ENCODE results near the gene FLOT1.

The FLOT1 gene

DNA sequence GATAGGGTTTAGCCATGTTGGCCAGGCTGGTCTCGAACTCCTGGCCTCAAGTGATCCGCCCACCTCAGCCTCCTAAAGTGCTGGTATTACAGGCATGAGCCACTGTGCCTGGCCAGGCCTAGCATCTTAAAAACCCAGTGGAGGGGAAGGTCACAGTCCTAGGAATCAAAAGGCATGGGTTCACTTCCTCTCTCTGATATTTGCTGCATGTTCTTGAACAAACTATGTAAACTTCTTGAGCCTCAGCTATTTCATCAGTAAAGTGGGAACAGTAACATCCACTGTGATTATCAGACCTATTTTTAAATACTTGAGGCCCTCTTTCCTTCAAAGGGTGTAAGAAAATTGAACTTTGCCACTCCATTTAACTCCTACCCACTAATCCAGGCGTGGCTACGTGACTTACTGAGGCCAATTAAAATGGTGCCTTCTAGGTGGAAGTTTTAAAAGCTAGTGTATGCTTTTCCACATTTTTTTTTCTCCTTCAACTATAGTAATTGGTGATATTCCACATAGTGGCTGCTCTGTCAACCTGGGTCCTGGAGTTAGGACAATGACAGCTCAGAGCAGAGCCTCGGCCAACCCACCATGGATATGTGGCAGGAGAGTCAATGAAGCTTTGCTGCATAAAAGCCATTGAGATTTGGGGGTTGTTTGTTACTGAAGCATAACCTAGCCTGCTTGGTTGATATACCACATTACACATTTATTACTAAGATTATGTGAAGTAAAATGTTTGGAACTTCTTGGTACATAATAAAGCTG, 34.1 kb upstream of the FLOT1 start:
- CTCF ChIA-PET: interaction anchor here (0.8 to 1.5 kb wide), 5 partner anchors 10 to 46 kb away, joined by 3 to 5 read pairs (median 3); no protein-coding TSS in a partner anchor
- no peak for DNase-seq
- WGBS (ENCODE audit: insufficient coverage): 100% methylated on average over 3 of the region's 5 CpGs

GRCh38 chr6:30775104-30775503, 32.6 kb upstream of the FLOT1 start:
- ChIA-PET CTCF (interaction anchor here (1.5 kb wide), 1 partner anchor 8 kb away, joined by 5 read pairs; no protein-coding TSS in a partner anchor), POLR2A (no interaction called here)
- Histone ChIP-seq H3K4me1 (ENCODE audit: control extremely low read depth in 1 of 4, control insufficient read depth in 4 of 4, insufficient read depth in 4 of 4, low read length in 3 of 4) (peaks cover 0 to 24% (median 8%) of the 10 kb centered on the region in 4 experiments), H3K27me3 (replicated peaks in 2 of 5; ENCODE audit: control insufficient read depth in 4 of 5, insufficient read depth in 5 of 5, low read length in 4 of 5) (peaks cover 0 to 53% (median 11%) of the 10 kb centered on the region in 5 experiments), H3K4me3 (ENCODE audit: control insufficient read depth in 1 of 7, extremely low read depth in 1 of 7, insufficient read depth in 4 of 7, low read depth in 2 of 7, low read length in 6 of 7) (no peak overlapping the region), H3K36me3 (ENCODE audit: control insufficient read depth in 4 of 4, insufficient read depth in 4 of 4, low read length in 3 of 4) (no peaks in the 10 kb centered on the region), H3K27ac (ENCODE audit: insufficient read depth in 1 of 2, low read depth in 1 of 2, low read length in 2 of 2, poor library complexity in 1 of 2, severe bottlenecking in 2 of 2) (no peak overlapping the region), H3K9me3 (ENCODE audit: control extremely low read depth in 1 of 5, control insufficient read depth in 4 of 5, insufficient read depth in 2 of 5, low read depth in 1 of 5, low read length in 4 of 5) (no peaks in the 10 kb centered on the region)
- 100% methylated on average over 1 of the region's 2 CpGs for WGBS (ENCODE audit: insufficient coverage)
- no peak for DNase-seq

More for the DNA sequence above, 34.1 kb upstream of the FLOT1 start:
- Histone ChIP-seq H3K9me3 (ENCODE audit: control extremely low read depth in 1 of 5, control insufficient read depth in 4 of 5, insufficient read depth in 2 of 5, low read depth in 1 of 5, low read length in 4 of 5) (no peaks in the 10 kb centered on the region), H3K36me3 (ENCODE audit: control insufficient read depth in 4 of 4, insufficient read depth in 4 of 4, low read length in 3 of 4) (no peaks in the 10 kb centered on the region), H3K27ac (ENCODE audit: insufficient read depth in 1 of 2, low read depth in 1 of 2, low read length in 2 of 2, poor library complexity in 1 of 2, severe bottlenecking in 2 of 2) (no peak overlapping the region), H3K4me1 (ENCODE audit: control extremely low read depth in 1 of 4, control insufficient read depth in 4 of 4, insufficient read depth in 4 of 4, low read length in 3 of 4) (peaks cover 0 to 30% (median 21%) of the 10 kb centered on the region in 4 experiments), H3K27me3 (replicated peaks in 2 of 5; ENCODE audit: control insufficient read depth in 4 of 5, insufficient read depth in 5 of 5, low read length in 4 of 5) (peaks cover 0 to 57% (median 8%) of the 10 kb centered on the region in 5 experiments), H3K4me3 (ENCODE audit: control insufficient read depth in 1 of 7, extremely low read depth in 1 of 7, insufficient read depth in 4 of 7, low read depth in 2 of 7, low read length in 6 of 7) (no peak overlapping the region)
- POLR2A ChIA-PET: no interaction called here

GRCh38 chr6:30774701-30775100, 32.2 kb upstream of the FLOT1 start:
- no peak for DNase-seq
- peaks cover 0 to 49% (median 9%) of the 10 kb centered on the region in 5 experiments for H3K27me3 ChIP-seq (replicated peaks in 2 of 5; ENCODE audit: control insufficient read depth in 4 of 5, insufficient read depth in 5 of 5, low read length in 4 of 5)
- H3K27ac ChIP-seq (ENCODE audit: insufficient read depth in 1 of 2, low read depth in 1 of 2, low read length in 2 of 2, poor library complexity in 1 of 2, severe bottlenecking in 2 of 2): no peak overlapping the region
- POLR2A ChIA-PET: no interaction called here
- WGBS (ENCODE audit: insufficient coverage): 92% methylated on average over 5 of the region's 8 CpGs
- no peaks in the 10 kb centered on the region for H3K36me3 ChIP-seq (ENCODE audit: control insufficient read depth in 4 of 4, insufficient read depth in 4 of 4, low read length in 3 of 4)
- CTCF ChIA-PET: no interaction called here
- no peaks in the 10 kb centered on the region for H3K9me3 ChIP-seq (ENCODE audit: control extremely low read depth in 1 of 5, control insufficient read depth in 4 of 5, insufficient read depth in 2 of 5, low read depth in 1 of 5, low read length in 4 of 5)
- no peak overlapping the region for H3K4me3 ChIP-seq (ENCODE audit: control insufficient read depth in 1 of 7, extremely low read depth in 1 of 7, insufficient read depth in 4 of 7, low read depth in 2 of 7, low read length in 6 of 7)
- H3K4me1 ChIP-seq (ENCODE audit: control extremely low read depth in 1 of 4, control insufficient read depth in 4 of 4, insufficient read depth in 4 of 4, low read length in 3 of 4): peaks cover 3 to 28% (median 11%) of the 10 kb centered on the region in 4 experiments

GRCh38 chr6:30770592-30770991, 28.1 kb upstream of the FLOT1 start:
- CTCF ChIA-PET: interaction anchor here (0.8 to 1.6 kb wide), 3 partner anchors 9 to 44 kb away, joined by 3 to 4 read pairs (median 3); no protein-coding TSS in a partner anchor

GRCh38 chr6:30769853-30770524, 27.5 kb upstream of the FLOT1 start:
- Histone ChIP-seq H3K27ac (ENCODE audit: insufficient read depth in 1 of 2, low read depth in 1 of 2, low read length in 2 of 2, poor library complexity in 1 of 2, severe bottlenecking in 2 of 2) (no peak overlapping the region), H3K27me3 (replicated peaks in 2 of 5; ENCODE audit: control insufficient read depth in 4 of 5, insufficient read depth in 5 of 5, low read length in 4 of 5) (peaks cover 0 to 55% (median 6%) of the 10 kb centered on the region in 5 experiments), H3K9me3 (ENCODE audit: control extremely low read depth in 1 of 5, control insufficient read depth in 4 of 5, insufficient read depth in 2 of 5, low read depth in 1 of 5, low read length in 4 of 5) (no peaks in the 10 kb centered on the region), H3K36me3 (ENCODE audit: control insufficient read depth in 4 of 4, insufficient read depth in 4 of 4, low read length in 3 of 4) (no peaks in the 10 kb centered on the region), H3K4me3 (ENCODE audit: control insufficient read depth in 1 of 7, extremely low read depth in 1 of 7, insufficient read depth in 4 of 7, low read depth in 2 of 7, low read length in 6 of 7) (no peak overlapping the region), H3K4me1 (ENCODE audit: control extremely low read depth in 1 of 4, control insufficient read depth in 4 of 4, insufficient read depth in 4 of 4, low read length in 3 of 4) (peaks cover 7 to 35% (median 18%) of the 10 kb centered on the region in 4 experiments)
- POLR2A ChIA-PET: interaction anchor here (1.4 kb wide), 1 partner anchor 26 kb away, joined by 9 read pairs; the partner anchor contains the start of gene IER3
- no peak for DNase-seq
- CTCF ChIA-PET: interaction anchor here (0.8 to 2.1 kb wide), 8 partner anchors 8 to 52 kb away, joined by 3 to 7 read pairs (median 4); partner anchors contain the start of gene IER3
- 90% methylated on average over 4 of the region's 5 CpGs for WGBS (ENCODE audit: insufficient coverage)

More at GRCh38 chr6:30770592-30770991, 28.1 kb upstream of the FLOT1 start:
- whole genome bisulfite sequencing (ENCODE audit: insufficient coverage): 100% methylated on average over 2 of the region's 3 CpGs
- no peak for DNase-seq
- Histone ChIP-seq H3K36me3 (ENCODE audit: control insufficient read depth in 4 of 4, insufficient read depth in 4 of 4, low read length in 3 of 4) (no peaks in the 10 kb centered on the region), H3K27ac (ENCODE audit: insufficient read depth in 1 of 2, low read depth in 1 of 2, low read length in 2 of 2, poor library complexity in 1 of 2, severe bottlenecking in 2 of 2) (no peak overlapping the region), H3K9me3 (ENCODE audit: control extremely low read depth in 1 of 5, control insufficient read depth in 4 of 5, insufficient read depth in 2 of 5, low read depth in 1 of 5, low read length in 4 of 5) (no peaks in the 10 kb centered on the region), H3K27me3 (replicated peaks in 2 of 5; ENCODE audit: control insufficient read depth in 4 of 5, insufficient read depth in 5 of 5, low read length in 4 of 5) (peaks cover 0 to 57% (median 6%) of the 10 kb centered on the region in 5 experiments), H3K4me3 (ENCODE audit: control insufficient read depth in 1 of 7, extremely low read depth in 1 of 7, insufficient read depth in 4 of 7, low read depth in 2 of 7, low read length in 6 of 7) (no peak overlapping the region), H3K4me1 (ENCODE audit: control extremely low read depth in 1 of 4, control insufficient read depth in 4 of 4, insufficient read depth in 4 of 4, low read length in 3 of 4) (peaks cover 7 to 35% (median 18%) of the 10 kb centered on the region in 4 experiments)
- POLR2A ChIA-PET: no interaction called here

DNA sequence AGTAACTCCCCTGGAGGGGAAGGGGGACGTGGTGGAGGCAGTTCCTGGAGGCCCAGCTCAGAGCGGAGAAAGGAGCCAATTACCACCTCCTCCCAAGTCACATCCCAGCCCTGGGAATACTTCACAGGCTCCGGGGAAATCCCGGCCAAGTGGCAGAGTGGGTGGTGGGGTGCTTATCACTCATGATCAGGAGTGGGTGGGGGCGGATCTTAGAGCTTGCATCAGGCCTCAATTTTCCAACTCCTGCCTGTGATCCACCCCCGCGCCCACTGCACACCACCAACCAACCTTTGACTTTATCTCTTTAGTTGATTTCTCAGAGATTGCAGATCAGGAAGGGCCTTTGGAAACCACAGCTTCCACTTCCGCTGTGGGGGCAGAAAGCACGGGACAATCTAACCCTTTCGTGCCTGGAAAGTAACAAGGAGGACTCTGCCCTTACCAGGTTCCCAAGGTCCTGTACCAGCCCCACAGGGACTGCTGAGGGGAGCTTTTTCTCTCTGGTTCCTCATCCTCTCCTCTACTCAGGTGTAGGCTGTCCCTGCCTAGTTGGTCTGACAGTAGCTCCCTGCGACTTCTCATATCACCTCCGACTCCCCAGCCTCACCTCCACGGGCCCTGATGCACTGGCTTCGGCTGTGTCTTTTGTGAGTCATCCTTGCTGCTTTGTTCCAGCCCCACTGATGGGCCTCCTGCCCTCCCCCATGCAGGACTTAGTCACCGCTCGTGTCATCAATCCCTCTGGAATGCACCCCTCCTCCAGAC, 26.8 kb upstream of the FLOT1 start:
- CTCF ChIA-PET: interaction anchor here (0.7 to 2.1 kb wide), 8 partner anchors 8 to 53 kb away, joined by 3 to 7 read pairs (median 4); partner anchors contain the start of gene IER3
- POLR2A ChIA-PET: interaction anchor here (1.4 kb wide), 1 partner anchor 26 kb away, joined by 9 read pairs; the partner anchor contains the start of gene IER3
- peak; percentile 37 to 69 (median 61) for DNase-seq
- peaks cover 0 to 51% (median 6%) of the 10 kb centered on the region in 5 experiments for H3K27me3 ChIP-seq (replicated peaks in 2 of 5; ENCODE audit: control insufficient read depth in 4 of 5, insufficient read depth in 5 of 5, low read length in 4 of 5)
- H3K4me3 ChIP-seq (ENCODE audit: control insufficient read depth in 1 of 7, extremely low read depth in 1 of 7, insufficient read depth in 4 of 7, low read depth in 2 of 7, low read length in 6 of 7): peak overlapping the region in 3 of 7 experiments; percentile 1 to 39 (median 19)
- no peaks in the 10 kb centered on the region for H3K36me3 ChIP-seq (ENCODE audit: control insufficient read depth in 4 of 4, insufficient read depth in 4 of 4, low read length in 3 of 4)
- peaks cover 7 to 36% (median 18%) of the 10 kb centered on the region in 4 experiments for H3K4me1 ChIP-seq (ENCODE audit: control extremely low read depth in 1 of 4, control insufficient read depth in 4 of 4, insufficient read depth in 4 of 4, low read length in 3 of 4)
- no peaks in the 10 kb centered on the region for H3K9me3 ChIP-seq (ENCODE audit: control extremely low read depth in 1 of 5, control insufficient read depth in 4 of 5, insufficient read depth in 2 of 5, low read depth in 1 of 5, low read length in 4 of 5)
- no peak overlapping the region for H3K27ac ChIP-seq (ENCODE audit: insufficient read depth in 1 of 2, low read depth in 1 of 2, low read length in 2 of 2, poor library complexity in 1 of 2, severe bottlenecking in 2 of 2)
- 28% methylated on average over 11 of the region's 16 CpGs for WGBS (ENCODE audit: insufficient coverage)
